ENCODE measurements around the gene BRD9.

BRD9 gene

DNA sequence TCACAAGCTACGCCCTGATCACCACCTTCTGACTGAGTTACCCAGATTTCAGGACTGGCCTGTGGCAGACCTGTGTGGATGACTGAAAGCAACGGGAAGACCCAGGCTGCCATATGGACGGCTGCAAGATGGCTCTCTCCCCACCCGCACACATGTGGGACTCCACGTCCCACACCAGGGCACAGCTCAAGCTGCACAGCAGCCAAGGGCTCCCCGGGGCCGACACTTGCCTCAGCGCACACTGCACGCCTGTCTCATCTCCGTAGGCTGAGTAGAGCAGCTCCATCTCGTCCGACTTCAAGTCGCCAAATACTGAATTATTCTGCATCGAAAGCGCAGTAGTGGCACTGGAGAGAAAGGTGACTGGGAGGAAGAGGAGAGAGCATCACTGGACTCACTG lies 14.5 kb downstream of the BRD9 start:
- DNase-seq: no peak

DNA sequence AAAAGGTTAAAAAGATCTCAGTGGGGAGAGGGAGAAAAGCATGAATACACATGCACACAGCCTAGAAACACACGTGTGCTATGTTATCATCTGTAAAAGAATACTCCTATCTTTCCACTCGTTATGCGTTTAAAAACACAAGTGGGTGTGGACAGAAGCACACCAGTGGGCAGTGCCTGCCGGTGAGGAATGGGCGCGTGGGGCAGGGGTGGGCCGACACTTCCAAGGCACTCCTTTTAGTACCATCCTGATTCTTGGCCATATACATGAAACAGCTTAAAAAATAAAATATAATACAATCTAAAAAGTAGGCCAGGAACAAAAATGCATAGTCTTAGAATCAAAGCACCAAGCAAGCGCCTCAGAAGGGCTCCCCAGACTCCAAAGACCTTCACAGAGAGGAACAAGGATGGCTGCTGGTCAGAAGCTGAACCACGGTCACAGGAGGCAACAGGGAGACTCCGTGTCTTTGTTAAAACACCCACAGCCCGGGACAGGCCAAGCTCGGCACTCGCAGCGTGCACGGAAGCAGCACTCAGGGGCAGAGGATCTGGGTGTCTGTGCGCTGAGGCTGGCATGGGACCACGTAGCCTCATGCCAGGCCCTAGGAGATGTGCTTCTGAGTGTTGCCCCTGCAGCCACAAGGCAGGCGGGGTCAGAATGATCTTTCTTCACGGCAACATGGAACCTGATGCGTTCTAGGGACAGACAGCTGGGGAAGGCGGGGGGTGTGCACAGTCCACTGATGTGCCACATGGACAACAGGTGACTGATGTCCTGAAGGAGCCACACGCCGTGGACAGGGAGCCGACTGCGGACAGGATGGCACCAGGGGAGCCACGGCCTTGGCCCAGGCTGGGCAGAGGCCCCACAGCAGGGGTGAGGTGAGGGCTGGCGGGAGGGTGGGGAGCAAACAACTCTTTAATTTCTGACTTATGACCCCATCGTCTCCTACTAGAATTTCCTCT lies 15.9 kb downstream of the BRD9 start:
- no peak for DNase-seq

DNA sequence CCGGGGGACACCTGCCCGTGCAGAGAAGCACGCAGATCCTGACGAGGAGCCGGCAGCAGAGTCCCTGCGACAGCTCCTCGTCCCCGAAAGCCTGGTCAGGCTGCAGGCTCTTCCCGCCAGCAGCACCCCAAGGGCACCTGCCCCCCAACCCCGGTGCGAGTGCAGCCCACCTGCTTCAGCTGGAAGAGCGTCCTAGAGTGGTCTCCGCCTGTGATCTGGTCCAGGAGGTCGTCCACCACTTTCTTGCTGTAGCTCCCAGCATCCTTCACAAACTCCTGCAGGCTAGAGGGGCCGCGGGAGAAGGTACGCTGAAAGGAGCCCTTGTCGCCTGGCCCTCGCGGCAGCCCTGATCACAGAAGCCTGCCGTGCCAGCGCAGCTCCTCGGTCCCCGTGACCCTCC lies 16.7 kb downstream of the BRD9 start:
- DNase-seq: no peak

DNA sequence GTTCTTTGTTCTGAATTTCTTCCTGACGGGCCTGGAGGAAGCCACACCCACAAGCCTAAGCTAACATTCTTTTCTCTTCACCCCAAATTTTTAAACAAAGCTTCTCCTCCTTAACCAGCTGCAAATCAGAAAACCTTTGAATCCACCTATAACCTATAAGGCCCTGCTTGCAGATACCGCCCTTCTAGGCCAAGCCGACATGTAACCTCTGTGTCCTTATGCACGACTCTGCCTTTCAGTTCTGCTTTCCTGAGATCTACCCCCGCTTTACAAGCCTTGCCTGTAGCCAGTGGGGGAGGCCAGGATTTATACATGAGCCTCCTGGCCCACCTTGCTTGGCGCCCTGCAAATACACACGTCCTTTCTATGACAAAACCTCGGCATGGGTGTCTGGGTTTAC lies 19.3 kb downstream of the BRD9 start:
- no peak for DNase-seq

DNA sequence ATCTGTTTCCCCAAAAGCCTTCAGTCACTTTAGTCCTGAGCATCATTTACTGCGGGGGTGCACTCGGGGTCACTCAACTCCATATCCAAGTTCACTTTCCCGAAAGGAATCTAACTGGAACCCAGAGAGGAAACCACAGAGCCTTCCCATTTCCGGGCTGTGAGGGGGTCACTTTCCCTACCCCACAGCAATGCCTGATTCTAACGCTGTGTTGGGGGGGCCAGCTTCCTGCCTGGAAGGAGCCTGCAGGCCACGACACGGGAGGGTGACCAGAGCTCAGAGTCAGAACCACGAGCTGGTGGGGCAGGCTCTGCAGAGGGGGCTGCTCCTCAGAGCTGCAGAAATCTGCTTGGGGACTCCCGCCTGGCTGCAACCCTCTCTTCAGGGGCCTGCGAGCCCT lies 20.3 kb downstream of the BRD9 start:
- DNase-seq: no peak

DNA sequence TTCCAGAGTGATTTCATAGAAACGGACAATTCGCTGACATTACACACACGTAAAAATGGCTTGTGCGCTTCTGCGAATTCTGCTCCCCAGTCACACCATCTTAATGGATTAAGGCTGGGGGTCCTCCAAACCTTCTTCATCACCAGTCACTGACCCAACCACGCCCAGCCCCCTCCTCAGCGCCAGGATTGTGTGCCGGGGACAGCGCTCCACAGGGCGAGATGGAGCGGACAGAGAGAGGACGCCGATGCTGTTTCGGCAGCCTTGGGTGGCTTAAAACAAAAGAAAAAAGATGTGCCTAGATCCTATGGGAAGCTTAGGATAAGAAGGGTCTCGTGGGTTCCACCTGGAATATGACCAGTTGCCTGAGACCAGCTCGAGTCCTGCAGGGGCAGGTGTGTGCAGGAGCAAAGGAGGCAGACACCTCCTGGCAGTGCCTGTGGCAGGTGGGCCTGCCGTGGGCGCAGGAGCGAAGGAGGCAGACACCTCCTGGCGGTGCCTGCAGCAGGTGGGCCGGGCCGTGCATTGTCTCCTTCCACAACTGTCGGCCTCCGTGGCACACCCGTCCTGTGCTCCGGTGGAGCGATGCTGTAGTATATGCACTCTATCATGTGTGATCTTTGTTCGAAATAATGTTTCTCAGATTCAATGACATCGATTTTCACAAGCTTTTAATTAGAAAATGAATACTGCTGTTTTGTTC lies 20.9 kb downstream of the BRD9 start:
- DNase-seq: no peak

DNA sequence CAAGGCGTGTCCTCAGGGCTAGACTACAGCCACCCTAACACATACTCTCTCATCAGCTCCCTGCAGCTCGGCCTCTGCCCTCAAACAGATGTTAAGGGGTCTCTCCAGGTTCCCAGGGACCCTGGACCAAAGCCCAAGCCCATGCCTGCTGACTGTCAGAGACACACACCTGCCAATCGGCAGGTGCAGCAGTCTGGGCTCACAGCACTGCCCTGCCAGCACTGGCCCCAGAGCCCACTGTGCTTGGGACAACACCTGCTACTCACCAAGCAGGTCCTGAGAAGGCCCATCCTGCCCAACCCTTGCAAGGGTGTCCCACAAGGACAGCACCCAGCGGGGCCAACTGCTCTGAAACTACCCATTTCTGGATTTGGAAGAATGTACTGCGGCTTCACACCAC lies 21.6 kb downstream of the BRD9 start:
- DNase-seq: no peak

DNA sequence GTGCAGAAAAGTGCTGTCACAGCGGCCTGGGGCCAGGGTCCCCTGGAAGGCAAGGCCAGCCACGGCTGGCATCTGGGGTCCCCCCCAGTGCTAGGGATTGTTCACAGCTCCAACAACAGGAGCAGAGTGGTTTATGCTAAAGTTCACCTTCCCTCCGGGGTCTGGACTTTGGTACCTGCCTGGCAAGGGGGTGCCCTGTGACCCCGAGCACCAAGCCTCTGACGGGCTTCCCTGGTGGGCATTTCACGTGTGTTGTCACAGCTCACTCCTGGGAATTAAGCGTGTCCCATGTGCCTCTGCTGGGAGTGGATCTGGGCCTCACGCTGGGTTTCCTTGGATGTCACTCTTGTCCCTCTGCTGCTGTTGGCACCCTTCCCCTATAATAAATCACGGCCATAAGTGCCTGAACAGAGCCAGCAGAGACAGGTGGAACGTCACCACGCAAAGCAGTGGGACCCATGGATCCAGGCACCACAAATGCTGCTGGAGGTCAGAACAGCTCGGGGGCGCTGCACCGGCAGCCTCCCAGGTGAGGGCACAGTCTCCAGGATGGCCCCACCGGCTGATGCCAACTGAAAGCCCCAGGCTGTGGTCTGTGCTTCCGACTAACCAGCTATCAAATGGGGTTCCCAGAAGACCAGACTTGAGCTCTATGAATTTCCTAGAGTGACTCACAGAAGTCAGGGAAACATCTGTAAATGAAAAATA lies 24.0 kb downstream of the BRD9 start:
- DNase-seq: no peak

DNA sequence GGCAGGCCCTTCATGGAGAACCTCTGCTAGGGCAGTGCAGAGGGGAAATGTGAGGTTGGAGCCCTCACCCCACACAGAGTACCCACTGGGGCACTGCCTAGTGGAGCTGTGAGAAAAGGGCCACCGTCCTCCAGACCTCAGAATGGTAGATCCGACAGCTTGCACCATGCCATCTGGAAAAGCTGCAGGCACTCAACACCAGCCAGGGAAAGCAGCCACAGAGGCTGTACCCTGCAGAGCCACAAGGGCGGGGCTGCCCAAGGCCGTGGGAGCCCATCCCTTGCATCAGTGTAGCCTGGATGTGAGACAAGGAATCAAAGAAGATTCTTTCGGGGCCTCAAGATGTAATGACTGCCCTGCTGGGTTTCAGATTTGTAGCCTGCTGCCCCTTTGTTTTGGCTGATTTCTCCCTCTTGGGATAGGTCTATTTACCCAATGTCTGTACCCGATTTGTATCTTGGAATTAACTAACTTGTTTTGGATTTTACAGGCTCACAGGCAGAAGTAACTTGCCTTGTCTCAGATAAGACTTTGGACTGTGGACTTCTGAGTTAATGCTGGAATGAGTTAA lies 25.2 kb downstream of the BRD9 start:
- no peak for DNase-seq

DNA sequence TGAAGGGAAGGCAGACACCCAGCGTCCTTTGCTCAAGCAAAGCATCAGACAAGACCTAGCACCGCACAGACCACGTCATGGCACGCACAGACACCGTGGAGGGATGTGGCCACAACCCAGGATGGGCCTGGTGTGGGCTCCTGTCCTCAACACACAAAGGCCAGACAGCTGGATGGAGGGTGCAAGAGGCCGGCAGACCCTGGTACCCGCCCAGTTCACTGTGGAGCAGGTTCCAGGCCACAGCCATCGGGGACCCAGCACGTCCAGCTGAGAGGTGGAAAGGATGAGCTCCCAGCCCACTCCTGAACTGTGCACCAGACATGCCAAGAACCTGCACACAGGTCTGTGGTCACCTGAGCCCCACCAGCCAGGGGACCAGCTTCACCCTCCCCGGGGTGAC lies 26.8 kb downstream of the BRD9 start:
- DNase-seq: no peak

DNA sequence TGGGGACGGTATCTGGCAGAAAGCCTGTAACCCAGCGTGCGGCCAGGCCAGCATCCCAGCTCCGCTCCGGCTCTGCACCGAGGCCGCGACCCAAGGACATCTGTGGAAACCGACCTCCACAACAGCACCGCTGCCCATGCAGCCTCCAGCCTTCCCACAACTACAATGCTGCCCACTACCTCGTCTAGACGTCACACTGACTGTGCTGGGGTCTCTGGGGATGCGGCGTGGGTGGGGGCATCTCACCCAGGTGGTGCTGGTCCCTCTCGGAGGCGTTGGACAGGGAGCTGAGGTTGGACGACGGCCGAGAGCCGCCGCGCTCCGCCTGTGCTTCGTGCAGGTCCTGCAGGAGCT lies 27.5 kb downstream of the BRD9 start:
- DNase-seq: no peak

DNA sequence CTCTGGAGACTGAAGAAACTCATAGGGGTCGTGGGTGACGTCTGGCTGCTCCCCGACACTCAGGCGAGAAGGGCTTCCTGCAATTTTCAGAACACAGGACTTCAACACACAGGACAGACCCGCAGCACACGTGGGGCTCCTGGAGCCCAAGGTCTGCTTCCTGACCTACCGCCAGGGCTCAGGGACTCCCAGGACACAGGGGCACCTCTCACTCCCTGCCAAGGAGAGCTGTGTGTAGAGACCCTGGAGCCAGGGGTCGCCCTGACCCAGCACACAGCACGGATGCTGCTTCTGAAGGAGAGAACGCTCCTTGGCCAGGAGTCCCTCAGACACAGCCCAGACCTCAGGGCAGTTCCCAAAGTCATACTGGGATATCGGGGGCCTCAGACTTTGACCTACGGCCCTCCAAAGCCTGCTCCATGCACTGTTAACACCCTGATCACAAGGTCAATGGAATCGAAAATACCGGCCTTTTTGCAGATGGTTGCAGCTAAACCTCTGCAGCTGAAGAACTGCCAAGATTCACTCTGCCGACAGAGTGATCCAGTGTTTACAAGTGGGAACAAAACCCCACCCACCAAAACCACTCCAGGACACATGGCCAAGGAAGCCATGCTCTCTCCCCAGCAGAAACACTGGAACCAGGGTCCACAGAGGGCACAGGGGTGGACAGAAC lies 28.0 kb downstream of the BRD9 start:
- DNase-seq: no peak

DNA sequence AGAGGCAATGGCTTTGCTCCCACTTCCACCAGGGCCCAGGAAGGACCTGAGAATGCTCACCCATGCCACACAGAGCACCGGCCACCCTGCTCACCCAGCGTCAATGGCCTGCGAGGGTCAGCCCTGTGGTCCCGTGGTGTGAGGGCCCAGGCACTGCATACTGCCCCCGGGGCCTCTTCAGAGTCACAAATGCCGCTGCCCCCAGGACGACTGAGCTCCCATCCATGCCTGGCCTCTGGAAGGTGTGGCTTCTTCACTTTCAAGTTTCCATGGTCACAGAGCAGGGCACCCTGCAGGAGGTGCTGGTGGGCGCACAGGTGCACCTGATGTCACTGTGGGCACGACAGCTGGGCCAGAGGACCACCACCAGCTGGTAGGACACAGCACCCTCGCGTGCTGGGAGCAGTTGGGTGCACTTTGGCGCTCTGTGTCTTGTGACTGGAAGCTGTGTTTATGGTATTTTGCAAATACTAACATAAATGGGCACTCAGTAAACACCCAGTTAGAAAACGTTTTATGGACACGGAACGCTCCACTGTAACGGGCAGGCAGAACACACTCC lies 29.3 kb downstream of the BRD9 start:
- no peak for DNase-seq

DNA sequence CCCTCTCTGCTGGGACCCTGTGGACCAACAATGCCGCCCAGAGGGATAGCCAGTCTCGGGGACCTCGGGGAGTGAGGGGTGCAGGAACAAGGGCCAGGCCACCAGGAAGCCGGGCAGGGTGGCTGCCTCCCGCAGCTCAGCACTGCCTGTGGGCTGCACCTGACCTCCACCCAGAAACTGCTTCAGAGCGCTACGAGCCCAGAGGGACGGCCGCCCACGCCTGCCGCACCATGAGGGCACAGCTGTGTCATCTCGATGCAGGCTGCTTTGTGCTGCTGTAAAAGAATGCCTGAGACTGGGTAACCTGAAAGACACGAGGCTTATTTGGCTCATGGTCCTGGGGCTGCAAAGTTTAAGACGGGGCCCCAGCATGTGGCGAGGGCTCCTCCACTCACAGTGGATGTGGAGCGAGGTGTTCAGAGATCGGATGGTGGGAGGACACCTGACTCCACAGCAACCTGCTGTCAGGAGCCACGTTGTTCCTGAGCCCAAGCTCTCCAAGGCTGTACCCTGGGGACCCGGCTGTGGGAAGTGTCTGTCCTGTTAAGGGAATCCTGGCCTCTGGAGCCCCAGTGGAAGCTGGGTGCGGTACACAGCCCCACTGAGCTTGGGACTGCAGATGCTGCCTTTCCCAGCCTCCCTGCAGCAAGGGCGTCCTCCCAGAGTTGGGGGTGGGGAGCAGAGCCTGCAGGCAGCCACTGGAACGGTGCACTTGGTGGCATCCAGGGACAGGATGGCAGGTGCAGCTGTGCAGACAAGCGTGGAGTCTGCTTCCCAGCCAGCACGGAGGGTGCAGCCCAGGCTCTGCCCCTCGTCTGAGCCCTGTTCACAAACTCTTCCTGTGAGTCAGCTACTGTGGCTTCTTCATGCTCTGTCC lies 30.0 kb downstream of the BRD9 start:
- no peak for DNase-seq

DNA sequence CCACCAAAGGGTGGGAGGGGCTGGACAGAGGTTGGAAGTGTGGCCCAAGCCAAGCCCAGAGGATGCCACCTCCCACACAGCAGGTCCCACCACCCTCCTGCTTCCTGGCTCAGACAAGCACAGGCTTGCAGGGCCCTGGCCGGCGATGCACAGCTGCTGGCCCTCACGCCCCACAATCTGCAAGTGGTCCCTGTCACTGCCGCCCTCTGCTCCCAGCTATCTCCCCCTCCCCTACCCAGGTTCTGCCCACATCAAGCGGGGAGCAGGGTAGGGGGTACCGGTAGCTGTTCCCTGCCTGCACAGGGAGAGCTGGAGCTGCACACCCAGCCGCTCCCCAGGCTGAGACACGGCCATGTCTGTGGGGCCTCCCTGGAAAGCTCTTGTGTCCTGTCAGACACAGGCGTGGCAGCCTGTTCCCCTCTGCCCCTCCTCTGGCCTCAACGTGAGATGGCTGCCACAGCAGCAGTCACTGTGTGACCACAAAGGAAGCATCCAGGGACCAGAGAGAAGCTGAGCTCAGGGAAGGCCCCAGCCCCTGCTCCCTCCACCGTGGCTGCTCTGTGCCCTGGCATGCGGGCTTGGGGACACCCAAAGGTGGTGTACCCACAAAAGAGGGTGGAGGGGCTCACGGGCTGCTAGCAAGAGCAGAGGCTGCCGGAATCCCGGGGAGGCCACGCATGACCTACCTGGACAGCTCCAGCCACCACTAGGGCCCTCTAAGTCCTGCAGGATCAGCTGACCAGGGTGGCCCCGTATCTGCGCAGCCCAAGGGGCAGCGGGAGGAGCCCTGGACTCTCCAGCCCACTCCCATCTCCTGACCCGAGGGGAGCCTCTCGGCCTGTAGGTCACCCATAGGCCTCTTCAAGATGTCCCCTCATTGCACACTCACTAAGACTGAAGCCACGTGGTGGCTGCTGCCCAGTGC lies 30.9 kb downstream of the BRD9 start:
- DNase-seq: no peak

DNA sequence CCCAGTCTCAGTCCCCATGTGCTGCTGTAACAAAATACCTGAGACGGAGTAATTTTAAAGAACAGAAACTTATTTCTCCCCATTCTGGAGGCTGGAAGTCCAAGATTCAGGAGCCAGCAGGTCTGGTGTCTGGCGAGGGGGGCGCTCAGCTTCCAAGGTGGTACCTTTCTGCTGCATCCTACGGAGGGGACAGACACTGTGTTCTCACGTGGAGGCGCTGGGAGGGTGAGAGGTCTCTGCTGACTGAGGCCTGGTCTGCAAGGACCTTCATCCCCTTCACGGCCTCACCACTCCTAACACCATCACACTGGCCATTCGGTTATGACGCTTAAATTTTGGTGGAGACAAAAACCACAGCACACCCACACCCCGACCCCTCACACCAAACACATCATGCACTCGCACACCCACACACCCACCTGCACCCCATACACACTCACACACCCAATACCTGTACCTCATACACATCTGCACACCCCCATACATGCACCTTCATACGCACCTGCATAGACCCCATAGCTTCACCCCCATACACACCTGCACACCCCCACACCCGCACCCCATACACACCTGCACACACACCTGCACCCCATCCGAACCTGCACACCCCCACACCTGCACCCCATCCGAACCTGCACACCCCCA lies 32.0 kb downstream of the BRD9 start:
- DNase-seq: no peak

DNA sequence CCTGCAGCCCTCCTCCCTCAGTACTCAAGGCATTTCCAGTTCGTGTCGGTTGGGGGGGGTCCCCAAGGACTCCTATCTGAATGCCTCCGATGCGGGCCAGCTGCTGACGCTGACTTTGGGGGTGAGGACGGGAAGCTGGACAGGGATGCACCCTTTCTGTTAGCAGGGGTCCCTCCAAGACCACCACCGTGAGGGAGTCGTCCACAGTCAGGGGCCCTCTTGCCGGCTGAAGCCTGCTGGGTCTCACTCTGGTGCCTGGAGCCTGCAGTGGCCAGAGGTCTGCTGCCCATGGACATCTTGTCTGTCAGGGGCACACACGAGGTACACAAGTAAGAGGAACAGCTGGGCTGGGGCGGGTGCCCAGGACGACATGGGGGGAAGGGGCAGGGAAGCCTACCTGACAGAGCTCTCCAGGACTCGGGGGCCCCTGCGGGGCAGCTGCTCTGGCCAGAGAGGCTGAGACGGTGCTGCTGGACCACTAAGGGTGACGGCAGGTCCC lies 32.8 kb downstream of the BRD9 start:
- no peak for DNase-seq

DNA sequence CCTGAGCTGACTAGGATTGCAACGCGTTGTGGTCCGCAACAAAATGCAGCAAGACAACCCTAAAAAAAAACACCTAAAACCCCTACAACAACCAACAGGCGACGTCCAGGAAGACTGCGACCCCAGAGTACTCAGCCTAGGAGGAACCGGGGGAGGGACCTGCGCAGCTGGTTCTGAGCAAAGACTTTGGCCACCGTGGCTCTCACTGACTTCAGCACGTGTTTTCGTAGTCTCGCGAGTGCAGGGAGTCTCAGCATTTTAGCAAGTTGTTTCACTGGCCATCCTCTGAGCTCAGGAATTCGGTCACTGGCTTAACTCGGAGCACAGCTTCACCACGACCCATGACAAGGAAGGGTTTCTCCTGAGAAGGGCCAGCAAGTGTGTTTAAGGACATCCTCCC lies 33.2 kb downstream of the BRD9 start:
- no peak for DNase-seq

DNA sequence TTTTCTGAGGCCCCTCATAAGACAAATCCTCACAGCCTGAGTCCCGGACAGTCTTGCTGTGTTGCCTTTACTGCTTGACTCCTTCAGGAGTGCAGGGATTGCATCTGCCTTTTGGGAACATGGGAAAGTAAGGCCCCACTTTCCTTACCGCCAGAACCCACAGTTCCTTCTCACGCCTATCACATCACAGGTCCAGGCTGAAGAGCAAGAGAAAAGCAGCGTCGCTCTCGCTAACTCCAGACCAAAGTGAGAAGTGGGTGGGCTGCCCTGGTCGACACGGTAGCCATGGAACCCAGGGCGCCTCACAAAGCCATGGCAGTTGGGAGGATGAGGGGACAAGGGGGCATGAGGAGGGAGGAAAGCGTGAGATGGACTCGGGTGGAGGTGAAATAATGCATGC lies 33.9 kb downstream of the BRD9 start:
- no peak for DNase-seq
